K562 (cell line): ENCODE results near the gene RNU6-9. TPM values are rescaled to one million over a fixed set of nuclear protein-coding genes. Genes with fewer than 3 reads are reported as not detected.
A peak's percentile ranks its signal among the peaks of the same experiment; 100 is the strongest.

Experiments used
- BACH1 ChIP-seq: fragments of 200-800 bp; sonication (Bioruptor generic); IDR thresholded peaks from 2 replicates; pipeline ENCODE4 v1.6.1; 2016; ENCODE audit warnings: missing genetic modification characterization, missing compliant biosample characterization
- RBFOX2 ChIP-seq: fragments of 200-400 bp; formaldehyde crosslinking; IDR thresholded peaks from 2 replicates; pipeline ENCODE4 v1.6.1; 2017; ENCODE audit warnings: low read depth, mild to moderate bottlenecking, low read length, moderate library complexity
- ZBTB40 ChIP-seq, 2 experiments: fragments of 450-650 bp in 1 of 2; sonication (generic) in 1 of 2; formaldehyde crosslinking in 1 of 2; IDR thresholded peaks; 2 replicates each; pipeline versions ENCODE4 v1.7.1 to v1.9.0; 2016 to 2022; ENCODE audit warnings: inconsistent platforms in 1 of 2, mild to moderate bottlenecking in 1 of 2, missing genetic modification reagents in 1 of 2
- polyA plus RNA-seq, 8 experiments: library from polyadenylated mRNA; depleted of rRNA in 4 of 8; stranded (reverse) in 5 of 8; unstranded in 3 of 8; fragments of >200 nt; fragmentation: Nextera tagmentation in 2 of 8; fragmentation: Illumina TruSeq in 1 of 8; extraction: Ambion mirVana in 2 of 8; extraction: Trizol in 1 of 8; gene quantifications; 2 replicates each; pipeline versions ENCODE4 v1.2.1 to v1.2.3, GENCODE V29; 2011 to 2014; ENCODE audit warnings: inconsistent platforms in 1 of 8, missing spikeins in 1 of 8
- total RNA-seq, 7 experiments: library from RNA; depleted of rRNA in 6 of 7; stranded (reverse); fragments of >200 nt in 6 of 7; fragmentation: Illumina TruSeq in 2 of 7; extraction: Trizol in 2 of 7; gene quantifications; 2 replicates each; pipeline versions ENCODE4 v1.2.1 to v1.2.3, GENCODE V29; 2011 to 2021; ENCODE audit warnings: low replicate concordance in 1 of 7

The RNU6-9 gene
- total and polyA plus RNA-seq, 9 of the 15 experiments (the other 6 are each of a cell fraction or from before 2014, with no cell fraction given), result not detected

GRCh38 chr19:932648-933552 lies 39.6 kb downstream of the RNU6-9 start (continued):
- TF ChIP-seq ZBTB40 (IDR thresholded peaks at IDR 0.05) (no peak), ZBTB40 (CRISPR knock-in tag; IDR thresholded peaks at IDR 0.05) (no peak), RBFOX2 (peak; percentile 53), BACH1 (tag) (no peak)
